IPS DF 6.9 (cell line): Measurements from ENCODE around the gene QPCT.

Source experiments
- DNase-seq: peaks from one replicate; pipeline ENCODE4 v3.0.0-alpha.2; 2013; ENCODE audit warnings: low read depth, low spot score
- H3K27ac ChIP-seq: one replicate; pipeline ENCODE4 v1.5.1; 2013; ENCODE audit warnings: low read length, control low read depth
- H3K27me3 ChIP-seq: 2 replicates; pipeline ENCODE4 v1.6.1; 2013; ENCODE audit warnings: mild to moderate bottlenecking, low read length; ENCODE audit not compliant: control insufficient read depth, insufficient read depth
- H3K36me3 ChIP-seq: 2 replicates; pipeline ENCODE4 v1.6.1; 2013; ENCODE audit warnings: low read length; ENCODE audit not compliant: control insufficient read depth, insufficient read depth
- H3K4me1 ChIP-seq: 2 replicates; pipeline ENCODE4 v1.6.1; 2013; ENCODE audit warnings: low read length; ENCODE audit not compliant: control insufficient read depth, insufficient read depth
- H3K4me3 ChIP-seq: 2 replicates; pipeline ENCODE4 v1.5.1; 2013; ENCODE audit warnings: mild to moderate bottlenecking, low read length
- H3K9me3 ChIP-seq: 2 replicates; pipeline ENCODE4 v1.6.1; 2013; ENCODE audit warnings: low read length, inconsistent platforms; ENCODE audit not compliant: control insufficient read depth, insufficient read depth
- WGBS: extraction: QIAGEN DNeasy Blood & Tissue Kit; methylation state at CpG from one replicate; pipeline ENCODE4 v1.1.7; 2013; ENCODE audit warnings: mixed read lengths, missing lambda C conversion rate; ENCODE audit not compliant: insufficient read length, insufficient coverage; 5-methylcytosine and 5-hydroxymethylcytosine counted together

QPCT gene

DNA sequence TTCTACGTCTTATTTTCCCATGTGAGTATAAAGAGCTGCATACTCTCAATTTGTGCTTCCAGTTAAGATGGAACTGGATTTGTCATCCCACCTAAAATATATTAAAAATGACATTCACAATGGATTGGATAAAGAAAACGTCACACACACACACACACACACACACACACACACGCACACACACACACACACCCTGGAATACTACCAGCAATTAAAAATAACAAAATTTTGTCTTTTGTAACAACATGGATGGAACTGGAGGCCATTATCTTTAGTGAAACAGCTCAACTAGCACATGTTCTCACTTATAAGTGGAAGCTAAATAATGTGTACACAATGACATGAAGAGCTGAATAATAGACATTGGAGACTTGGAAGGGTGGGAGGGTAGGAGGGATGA, 3.8 kb upstream of the QPCT start:
- peaks cover 2% of the 10 kb centered on the region; the same call in 1 of the 2 replicates for H3K4me1 ChIP-seq
- WGBS = no CpG with 5 or more reads among the region's 3 CpGs
- H3K4me3 ChIP-seq = no peak overlapping the region
- DNase-seq = no peak
- H3K36me3 ChIP-seq = no peaks in the 10 kb centered on the region
- H3K9me3 ChIP-seq = no peaks in the 10 kb centered on the region
- H3K27ac ChIP-seq = no peak overlapping the region
- H3K27me3 ChIP-seq = no peaks in the 10 kb centered on the region

DNA sequence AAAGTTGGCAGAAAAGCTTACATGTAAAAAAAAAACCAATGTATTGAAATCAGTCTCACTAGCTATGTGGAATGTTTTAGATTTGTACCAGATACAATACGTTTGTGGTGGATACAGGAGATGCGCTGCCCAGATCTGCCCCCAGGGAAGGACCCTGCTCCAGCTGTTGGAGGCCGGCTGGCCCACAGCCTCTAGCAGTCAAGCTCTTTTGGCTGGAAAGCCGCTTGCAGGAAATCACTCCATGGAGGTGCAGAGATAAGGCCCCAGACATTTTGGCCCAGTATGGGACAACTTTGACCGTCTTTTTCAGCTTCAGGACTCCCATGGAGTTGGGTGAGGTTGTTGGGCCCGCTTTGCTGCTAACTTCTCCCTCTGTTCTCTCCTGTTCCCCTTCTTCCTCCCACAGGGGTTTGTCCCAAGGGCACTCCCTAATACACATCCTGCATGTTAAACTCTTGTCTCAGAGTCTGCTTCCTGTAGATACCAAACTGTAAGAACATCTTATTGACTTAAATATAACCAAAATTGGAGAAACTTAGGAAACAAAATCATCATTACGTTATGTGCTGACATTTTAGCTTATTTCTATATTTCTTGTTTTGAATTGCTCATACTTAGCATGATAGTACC, 1.7 kb upstream of the QPCT start:
- H3K4me1 ChIP-seq = peaks cover 2% of the 10 kb centered on the region; the same call in 1 of the 2 replicates
- no CpG with 5 or more reads among the region's 7 CpGs for WGBS

DNA sequence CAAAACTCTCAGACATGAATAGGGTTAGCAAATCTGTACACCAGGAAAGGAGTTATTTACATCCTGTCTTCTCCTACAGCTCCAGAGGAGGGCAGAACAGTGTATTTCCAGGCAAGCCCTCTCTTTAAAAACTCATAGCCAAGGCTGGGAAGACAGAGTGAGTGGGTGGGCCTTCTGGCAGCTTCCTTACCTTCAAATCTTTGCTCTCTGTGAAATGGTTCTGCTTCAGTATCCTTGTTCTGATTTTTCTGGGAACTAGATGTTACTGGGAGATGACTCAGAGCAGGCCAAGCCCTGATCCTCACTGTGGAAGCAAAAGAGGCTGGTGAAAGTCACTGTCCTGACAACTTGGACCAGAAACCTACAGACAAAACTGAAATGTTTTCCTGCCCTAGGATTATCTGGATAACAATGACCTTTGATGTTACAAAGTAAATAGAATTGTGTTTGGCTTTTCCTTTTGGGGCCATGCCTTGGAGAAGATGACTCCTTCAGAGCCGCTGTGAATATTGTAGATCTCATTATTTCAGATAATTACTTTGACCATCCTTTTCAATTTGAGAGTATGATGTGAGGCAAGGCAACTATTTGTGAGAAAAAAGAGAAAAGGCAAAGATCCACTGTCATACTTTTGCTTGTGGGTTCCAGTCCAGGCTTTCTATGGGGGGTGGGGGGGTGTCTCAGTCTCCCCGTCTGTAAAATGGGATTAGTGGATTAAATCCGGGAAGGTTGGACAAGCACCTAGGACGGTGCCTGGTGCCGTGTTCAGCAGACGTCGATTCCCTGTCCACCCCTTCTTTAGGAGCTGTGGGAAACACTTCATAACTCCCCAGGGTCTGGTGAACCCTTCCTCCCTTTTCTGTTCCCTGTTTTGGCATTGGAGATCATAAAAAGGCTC, 644 bp upstream of the QPCT start:
- H3K27ac ChIP-seq = no peak overlapping the region
- no peaks in the 10 kb centered on the region for H3K9me3 ChIP-seq
- WGBS = no CpG with 5 or more reads among the region's 7 CpGs
- H3K4me3 ChIP-seq = no peak overlapping the region; the same call in 1 of the 2 replicates
- H3K4me1 ChIP-seq = peaks cover 4% of the 10 kb centered on the region; the same call in 1 of the 2 replicates
- no peak for DNase-seq
- H3K27me3 ChIP-seq = no peaks in the 10 kb centered on the region
- no peaks in the 10 kb centered on the region for H3K36me3 ChIP-seq

More for the DNA sequence above, 1.7 kb upstream of the QPCT start:
- DNase-seq = no peak
- H3K27ac ChIP-seq = no peak overlapping the region
- no peaks in the 10 kb centered on the region for H3K9me3 ChIP-seq
- H3K27me3 ChIP-seq = no peaks in the 10 kb centered on the region
- H3K4me3 ChIP-seq = no peak overlapping the region
- H3K36me3 ChIP-seq = no peaks in the 10 kb centered on the region

DNA sequence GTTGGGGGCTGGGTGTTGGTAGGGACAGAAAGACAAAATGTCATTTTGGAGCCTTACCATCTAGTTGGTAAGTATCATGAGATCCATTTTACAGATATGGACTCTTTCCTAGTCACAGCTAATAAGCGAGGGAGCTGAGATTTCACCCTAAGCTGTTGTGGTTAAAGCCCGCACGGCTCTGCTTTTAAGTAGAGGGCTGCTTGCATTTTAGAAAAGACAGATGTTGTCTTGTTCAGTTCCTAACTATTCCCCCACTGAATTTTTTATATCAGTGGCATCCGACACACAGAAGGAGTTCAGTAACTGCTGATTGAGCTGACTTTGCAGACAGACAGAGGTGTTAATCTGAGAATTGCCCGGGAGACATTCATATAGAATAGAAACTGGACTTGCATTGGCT, 3.7 kb downstream of the QPCT start:
- H3K4me3 ChIP-seq = no peak overlapping the region
- H3K27ac ChIP-seq = no peak overlapping the region
- H3K4me1 ChIP-seq = peaks cover 10% of the 10 kb centered on the region; the same call in 1 of the 2 replicates
- no peaks in the 10 kb centered on the region for H3K27me3 ChIP-seq
- no peak for DNase-seq
- H3K36me3 ChIP-seq = no peaks in the 10 kb centered on the region
- no CpG with 5 or more reads among the region's 5 CpGs for WGBS
- H3K9me3 ChIP-seq = no peaks in the 10 kb centered on the region

DNA sequence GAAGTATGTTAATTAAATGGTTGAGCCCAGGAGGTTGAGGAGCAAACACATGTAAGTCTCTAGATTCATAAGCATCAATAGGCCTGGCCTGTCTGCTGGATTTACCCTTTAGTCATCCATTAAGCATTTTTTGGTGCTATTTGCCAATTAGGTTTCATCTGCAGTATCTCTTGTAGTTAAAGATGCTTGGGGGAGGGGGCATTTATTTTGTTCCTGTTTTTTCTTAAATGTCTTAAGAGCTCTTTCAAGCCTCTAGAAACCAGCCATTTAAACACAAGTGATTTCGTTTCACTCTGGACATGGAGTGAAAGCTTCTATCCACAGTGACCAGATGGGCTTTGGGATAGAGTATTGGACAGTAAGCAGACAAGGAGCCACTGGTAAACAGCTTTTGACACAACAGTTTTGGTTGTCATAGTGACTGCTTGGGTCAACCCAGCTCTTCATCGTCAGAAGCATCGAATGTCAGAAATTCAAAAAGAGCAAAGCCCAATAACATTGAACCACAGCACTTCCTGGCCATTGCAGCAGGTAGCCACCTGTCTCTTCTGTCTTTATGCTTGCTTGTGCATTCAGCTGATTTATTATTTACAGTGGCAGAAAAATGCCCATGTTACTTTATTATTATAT, 4.9 kb downstream of the QPCT start:
- no peak overlapping the region for H3K27ac ChIP-seq
- H3K4me1 ChIP-seq = peaks cover 9% of the 10 kb centered on the region; the same call in 1 of the 2 replicates
- H3K27me3 ChIP-seq = no peaks in the 10 kb centered on the region
- H3K36me3 ChIP-seq = no peaks in the 10 kb centered on the region
- H3K4me3 ChIP-seq = no peak overlapping the region
- no peak for DNase-seq
- no CpG with 5 or more reads among the region's 3 CpGs for WGBS
- no peaks in the 10 kb centered on the region for H3K9me3 ChIP-seq

DNA sequence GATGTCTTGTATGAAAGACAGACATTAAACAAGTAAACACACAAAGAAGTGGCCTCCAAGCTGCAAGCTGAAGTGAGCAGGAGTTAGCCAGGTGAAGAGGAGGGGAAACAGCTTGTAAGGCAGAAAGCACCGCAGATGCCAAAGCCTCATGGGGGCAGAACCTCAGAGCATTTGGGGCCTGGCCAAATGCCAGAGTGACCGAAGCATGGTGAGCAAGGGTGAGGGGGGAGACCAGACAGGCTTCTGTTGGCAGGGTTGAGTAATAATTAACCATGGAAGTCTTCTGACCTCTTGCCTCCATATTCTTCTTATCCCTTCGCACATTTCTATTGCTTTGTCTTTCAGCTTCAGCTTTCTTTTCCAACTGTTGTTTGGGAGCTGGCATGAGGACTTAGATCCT, 5.6 kb downstream of the QPCT start:
- WGBS = no CpG with 5 or more reads among the region's 3 CpGs
- Histone ChIP-seq H3K4me1 (peaks cover 9% of the 10 kb centered on the region; the same call in 1 of the 2 replicates), H3K9me3 (no peaks in the 10 kb centered on the region), H3K27ac (no peak overlapping the region), H3K4me3 (no peak overlapping the region), H3K27me3 (no peaks in the 10 kb centered on the region), H3K36me3 (no peaks in the 10 kb centered on the region)
- DNase-seq = no peak

DNA sequence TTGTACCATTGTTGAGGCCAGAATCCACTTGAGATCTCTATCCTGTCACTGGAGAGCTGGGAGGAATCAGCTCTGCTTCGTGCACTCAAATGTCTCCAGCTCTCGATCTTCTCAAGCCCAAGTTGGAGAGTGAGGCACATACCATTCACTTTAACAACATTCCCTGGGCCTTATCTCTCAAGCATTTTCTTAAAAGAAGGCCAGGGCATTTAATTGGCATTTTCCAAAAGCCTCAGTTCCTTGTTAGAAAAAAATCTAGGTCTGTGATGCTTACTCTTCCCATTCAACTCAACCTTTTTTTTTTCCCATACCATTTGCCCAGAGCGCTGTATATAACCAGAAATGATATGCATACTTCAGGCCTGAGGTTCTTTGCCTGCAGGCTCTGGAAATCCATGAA, 10.1 kb downstream of the QPCT start:
- DNase-seq = no peak

DNA sequence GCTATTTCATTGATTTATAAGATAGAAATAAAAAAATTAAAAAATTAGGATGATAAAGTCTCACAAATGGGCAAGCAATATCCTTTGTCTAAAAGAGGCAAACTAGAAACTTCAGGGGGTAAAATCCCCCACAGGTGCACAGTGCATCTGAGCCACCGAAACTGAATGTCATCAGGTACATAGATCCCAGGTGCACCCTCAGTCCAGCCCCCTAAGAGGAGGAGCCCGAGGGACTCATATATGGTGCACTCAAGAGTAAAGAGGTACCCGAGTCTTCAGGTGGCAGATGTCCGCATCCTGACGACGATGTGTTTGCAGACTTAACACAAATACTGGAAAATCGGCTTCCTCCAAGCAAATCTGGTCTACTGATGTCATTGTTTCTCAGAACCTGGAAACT, 11.3 kb downstream of the QPCT start:
- no peak overlapping the region for H3K27ac ChIP-seq

More for the DNA sequence above, 10.1 kb downstream of the QPCT start:
- H3K27ac ChIP-seq = no peak overlapping the region
- peaks cover 6% of the 10 kb centered on the region; the same call in 1 of the 2 replicates for H3K4me1 ChIP-seq
- no peak overlapping the region for H3K4me3 ChIP-seq
- H3K27me3 ChIP-seq = no peaks in the 10 kb centered on the region
- no peaks in the 10 kb centered on the region for H3K36me3 ChIP-seq
- WGBS = no CpG with 5 or more reads among the region's 3 CpGs
- no peaks in the 10 kb centered on the region for H3K9me3 ChIP-seq

DNA sequence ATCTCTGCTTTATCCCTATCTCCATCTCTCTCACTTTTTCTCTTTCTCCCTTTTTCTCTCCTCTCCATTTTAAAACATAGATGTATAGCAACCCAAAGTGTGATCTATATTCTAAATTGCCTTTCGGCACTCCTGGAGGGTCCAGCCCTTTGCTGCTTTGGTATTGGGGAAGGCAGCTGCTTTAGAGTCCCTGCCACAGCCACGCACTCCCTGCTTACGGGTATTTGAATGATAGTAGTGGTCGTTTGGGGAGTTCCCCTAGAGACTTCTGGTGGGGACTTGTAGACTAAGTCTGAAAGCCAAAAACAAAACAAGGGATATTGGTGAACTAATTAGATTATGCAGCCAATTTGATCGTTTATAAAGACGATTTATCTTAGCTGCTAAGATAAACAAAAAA, 11.9 kb downstream of the QPCT start:
- no CpG with 5 or more reads among the region's 6 CpGs for WGBS
- no peaks in the 10 kb centered on the region for H3K9me3 ChIP-seq
- 0 out of 2 replicates have a peak, but pooled peaks cover 1% of the 10 kb centered on the region for H3K4me1 ChIP-seq
- DNase-seq = no peak
- no peaks in the 10 kb centered on the region for H3K27me3 ChIP-seq
- no peak overlapping the region for H3K4me3 ChIP-seq
- H3K27ac ChIP-seq = no peak overlapping the region
- no peaks in the 10 kb centered on the region for H3K36me3 ChIP-seq

More for the DNA sequence above, 11.3 kb downstream of the QPCT start:
- WGBS = no CpG with 5 or more reads among the region's 7 CpGs
- Histone ChIP-seq H3K27me3 (no peaks in the 10 kb centered on the region), H3K4me1 (0 out of 2 replicates have a peak, but pooled peaks cover 1% of the 10 kb centered on the region), H3K9me3 (no peaks in the 10 kb centered on the region), H3K36me3 (no peaks in the 10 kb centered on the region), H3K4me3 (no peak overlapping the region)
- DNase-seq = no peak

DNA sequence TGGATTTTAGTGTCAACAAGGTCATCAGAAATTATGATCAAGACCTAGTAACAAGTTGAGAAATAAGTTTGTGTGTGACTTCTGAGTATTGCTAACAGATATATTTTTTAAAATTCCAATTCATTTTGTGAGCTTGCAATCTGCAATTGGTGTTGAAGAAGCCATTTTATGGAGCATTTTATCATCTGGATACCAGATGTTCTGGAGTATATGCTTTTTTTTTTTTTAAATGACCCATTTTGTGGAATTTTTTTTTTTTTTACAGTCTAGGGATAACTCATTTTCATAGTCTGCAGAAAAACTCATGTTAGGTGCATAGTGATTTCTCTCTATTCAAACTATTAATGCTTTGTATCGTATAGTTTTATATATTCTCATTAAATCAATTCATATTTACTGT, 12.6 kb downstream of the QPCT start:
- Histone ChIP-seq H3K27ac (no peak overlapping the region), H3K36me3 (no peaks in the 10 kb centered on the region), H3K4me3 (no peak overlapping the region), H3K4me1 (0 out of 2 replicates have a peak, but pooled peaks cover 1% of the 10 kb centered on the region), H3K27me3 (no peaks in the 10 kb centered on the region), H3K9me3 (no peaks in the 10 kb centered on the region)
- WGBS = no CpG with 5 or more reads among the region's 1 CpG
- DNase-seq = no peak
